ENCODE data around the gene SERPINI1. TPM values are rescaled to one million over a fixed set of nuclear protein-coding genes. Genes with fewer than 3 reads are reported as not detected.

Gene SERPINI1
- total RNA-seq, 1 experiment from 2014 or later = 6.0 TPM

DNA sequence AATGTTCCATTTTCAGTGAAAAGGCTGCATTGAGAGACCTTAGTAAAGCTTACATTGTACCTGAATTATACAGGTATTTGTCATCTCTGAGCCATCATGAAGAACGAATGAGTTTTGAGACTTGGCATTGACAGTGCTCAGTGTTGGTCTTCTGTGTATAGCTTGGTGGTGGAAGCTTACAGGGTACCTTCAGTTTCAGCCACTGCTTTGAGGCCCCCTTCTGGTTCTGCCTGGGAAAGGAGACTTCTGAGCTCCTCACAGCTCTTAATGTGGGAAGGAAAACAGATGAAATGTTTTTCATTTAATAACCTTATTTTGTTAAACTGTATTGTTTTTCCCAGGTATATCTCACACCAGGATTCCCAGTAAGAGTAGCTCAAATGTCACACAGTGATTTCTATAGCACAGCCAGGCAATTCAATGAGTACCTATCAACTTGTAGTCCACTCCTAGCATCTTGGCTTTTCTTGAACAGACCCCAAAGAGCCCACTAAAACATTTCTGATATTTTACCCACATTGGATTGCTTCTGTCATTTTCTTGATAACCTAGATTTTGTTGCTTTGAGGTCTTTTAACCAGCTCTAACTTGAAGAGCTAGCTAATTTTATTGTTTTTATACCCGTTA lies 5.6 kb downstream of the SERPINI1 start:
- no peak overlapping the region for H3K56ac ChIP-seq (ENCODE audit: insufficient read length, low read depth, low read length)
- H3K79me2 ChIP-seq (ENCODE audit: insufficient read depth, low read length) = no peaks in the 10 kb centered on the region
- H4K20me1 ChIP-seq (ENCODE audit: control insufficient read depth, insufficient read depth, insufficient read length) = no peaks in the 10 kb centered on the region
- no peak overlapping the region for H3K4ac ChIP-seq (ENCODE audit: low read depth, low read length)
- H2AK5ac ChIP-seq (ENCODE audit: insufficient read length, low read length) = no peak overlapping the region
- H3K9me3 ChIP-seq (ENCODE audit: control insufficient read depth, low read depth, low read length) = no peaks in the 10 kb centered on the region
- peak; percentile 47 for DNase-seq
- H3T11ph ChIP-seq (ENCODE audit: low read length) = no peak overlapping the region
- no peak overlapping the region for H2BK15ac ChIP-seq (ENCODE audit: low read depth, low read length)
- no peaks in the 10 kb centered on the region for H3K36me3 Mint-ChIP-seq (ENCODE audit: insufficient read depth in 1 of 3, low read depth in 3 of 3)
- no peak overlapping the region for H2BK120ac ChIP-seq (ENCODE audit: low read depth, low read length, poor library complexity, severe bottlenecking)
- H2BK5ac ChIP-seq (ENCODE audit: insufficient read length, low read length) = no peak overlapping the region
- no peak overlapping the region for H2AFZ ChIP-seq (ENCODE audit: low read length)
- H3K23ac ChIP-seq (ENCODE audit: insufficient read length, low read depth, low read length) = no peak overlapping the region
- no peak overlapping the region for H3K27ac Mint-ChIP-seq
- no peak overlapping the region for H2BK20ac ChIP-seq (ENCODE audit: low read depth, low read length, poor library complexity, severe bottlenecking)
- peaks cover 7 to 9% of the 10 kb centered on the region in 2 experiments for H3K4me1 Mint-ChIP-seq
- H2BK12ac ChIP-seq (ENCODE audit: insufficient read length, low read depth, low read length) = no peak overlapping the region
- no peak overlapping the region for H3K4me3 Mint-ChIP-seq
- H3K27me3 ChIP-seq (ENCODE audit: insufficient read depth, low read length) = no peaks in the 10 kb centered on the region
- no peak overlapping the region for H3K4me2 ChIP-seq (ENCODE audit: insufficient read depth, insufficient read length, low read length)
- H3K14ac ChIP-seq (ENCODE audit: insufficient read depth, low read length) = no peak overlapping the region
- H3K9ac ChIP-seq (ENCODE audit: extremely low read depth, insufficient read length, low read length) = no peak overlapping the region
- no peak overlapping the region for H3K18ac ChIP-seq (ENCODE audit: insufficient read length, low read depth, low read length)
- WGBS (ENCODE audit: extremely low coverage, insufficient read length, low lambda C conversion rate) = no CpG with 5 or more reads among the region's 2 CpGs
- H3K23me2 ChIP-seq (ENCODE audit: insufficient read length, low read depth, low read length, poor library complexity, severe bottlenecking) = no peaks in the 10 kb centered on the region
- H3K27ac ChIP-seq (ENCODE audit: insufficient read length, low read depth, low read length) = no peak overlapping the region
- no peak overlapping the region for H4K8ac ChIP-seq (replicated peaks; ENCODE audit: insufficient read length, low read depth, low read length)
- no peak overlapping the region for H4K5ac ChIP-seq (ENCODE audit: insufficient read length, low read depth, low read length)
- TF ChIP-seq, protein P1, sequence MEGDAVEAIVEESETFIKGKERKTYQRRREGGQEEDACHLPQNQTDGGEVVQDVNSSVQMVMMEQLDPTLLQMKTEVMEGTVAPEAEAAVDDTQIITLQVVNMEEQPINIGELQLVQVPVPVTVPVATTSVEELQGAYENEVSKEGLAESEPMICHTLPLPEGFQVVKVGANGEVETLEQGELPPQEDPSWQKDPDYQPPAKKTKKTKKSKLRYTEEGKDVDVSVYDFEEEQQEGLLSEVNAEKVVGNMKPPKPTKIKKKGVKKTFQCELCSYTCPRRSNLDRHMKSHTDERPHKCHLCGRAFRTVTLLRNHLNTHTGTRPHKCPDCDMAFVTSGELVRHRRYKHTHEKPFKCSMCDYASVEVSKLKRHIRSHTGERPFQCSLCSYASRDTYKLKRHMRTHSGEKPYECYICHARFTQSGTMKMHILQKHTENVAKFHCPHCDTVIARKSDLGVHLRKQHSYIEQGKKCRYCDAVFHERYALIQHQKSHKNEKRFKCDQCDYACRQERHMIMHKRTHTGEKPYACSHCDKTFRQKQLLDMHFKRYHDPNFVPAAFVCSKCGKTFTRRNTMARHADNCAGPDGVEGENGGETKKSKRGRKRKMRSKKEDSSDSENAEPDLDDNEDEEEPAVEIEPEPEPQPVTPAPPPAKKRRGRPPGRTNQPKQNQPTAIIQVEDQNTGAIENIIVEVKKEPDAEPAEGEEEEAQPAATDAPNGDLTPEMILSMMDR (conservative IDR thresholded peaks at IDR 0.05) = peak; percentile 71
- no peaks in the 10 kb centered on the region for H3K4me1 ChIP-seq (ENCODE audit: insufficient read depth, low read length)
- no peaks in the 10 kb centered on the region for H3K79me1 ChIP-seq (ENCODE audit: insufficient read depth, low read depth, low read length, poor library complexity, severe bottlenecking)
- H3K27me3 Mint-ChIP-seq (ENCODE audit: low read depth) = no peaks in the 10 kb centered on the region
- H3K9me3 Mint-ChIP-seq = no peaks in the 10 kb centered on the region
- H4K91ac ChIP-seq (ENCODE audit: insufficient read length, low read depth, low read length) = no peak overlapping the region

Data from H9 (cell line).